HG02870 (cell line): ENCODE data around the gene PHTF2.
"Not testable (repeated sequence)": the region's sequence is repeated elsewhere in the genome, so short reads cannot be mapped to it uniquely, and the experiment has no call there.

Experiments used
- ATAC-seq: cut with Tn5 transposase; IDR thresholded peaks from one replicate; pipeline ENCODE4 v1.9.1; 2021; ENCODE audit warnings: mild to moderate bottlenecking, moderate library complexity; ENCODE audit not compliant: unreplicated experiment

PHTF2 gene

GRCh38 chr7:77983973-77984372 is 185.4 kb downstream of the PHTF2 start:
- ATAC-seq, result no peak

- no peak for ATAC-seq
Observed at GRCh38 chr7:77985232-77985973, 186.8 kb downstream of the PHTF2 start.

- ATAC-seq, result no peak
Observed at GRCh38 chr7:77985974-77986339, 187.4 kb downstream of the PHTF2 start.

GRCh38 chr7:77989981-77990566 is 191.5 kb downstream of the PHTF2 start:
- no peak for ATAC-seq

GRCh38 chr7:77991656-77992055 is 193.1 kb downstream of the PHTF2 start:
- no peak for ATAC-seq

- ATAC-seq, result no peak
Observed at GRCh38 chr7:77993838-77994237, 195.3 kb downstream of the PHTF2 start.

GRCh38 chr7:77995717-77996116 is 197.1 kb downstream of the PHTF2 start:
- no peak for ATAC-seq

GRCh38 chr7:77999168-77999567 is 200.6 kb downstream of the PHTF2 start:
- not testable (repeated sequence) for ATAC-seq

GRCh38 chr7:78002021-78002420 is 203.4 kb downstream of the PHTF2 start:
- ATAC-seq, result no peak

- ATAC-seq, result no peak
Observed at GRCh38 chr7:78002715-78003114, 204.1 kb downstream of the PHTF2 start.

- no peak for ATAC-seq
Observed at GRCh38 chr7:78006063-78006755, 207.6 kb downstream of the PHTF2 start.
